ENCODE results near the gene SH3D19. TPM values are rescaled to one million over a fixed set of nuclear protein-coding genes. Genes with fewer than 3 reads are reported as not detected.
"Not testable (repeated sequence)": the region's sequence is repeated elsewhere in the genome, so short reads cannot be mapped to it uniquely, and the experiment has no call there.

The SH3D19 gene
- total and polyA plus RNA-seq, 9 donors: 44.0 to 117 (median 91.4) TPM

GRCh38 chr4:151094290-151094751, 231.1 kb downstream of the SH3D19 start:
- no peaks in the 10 kb centered on the region for H3K36me3 ChIP-seq
- H3K27me3 ChIP-seq: no peaks in the 10 kb centered on the region
- no peaks in the 10 kb centered on the region for H3K9me3 ChIP-seq
- no peak overlapping the region for H3K27ac ChIP-seq
- no peak for DNase-seq
- intact Hi-C loops (cut with DNase I): no loop called here
- no peaks in the 10 kb centered on the region for H3K4me1 ChIP-seq (ENCODE audit: insufficient read depth)
- no peak overlapping the region for H3K4me3 ChIP-seq
- TF ChIP-seq EP300 (IDR thresholded peaks at IDR 0.05): no peak
- no peak for TF ChIP-seq POLR2A (IDR thresholded peaks at IDR 0.05)
- no peak for TF ChIP-seq CTCF (IDR thresholded peaks at IDR 0.05)
- 40 to 74% (median 52%) methylated on average over 2 of the region's 2 CpGs for WGBS, 3 donors

DNA sequence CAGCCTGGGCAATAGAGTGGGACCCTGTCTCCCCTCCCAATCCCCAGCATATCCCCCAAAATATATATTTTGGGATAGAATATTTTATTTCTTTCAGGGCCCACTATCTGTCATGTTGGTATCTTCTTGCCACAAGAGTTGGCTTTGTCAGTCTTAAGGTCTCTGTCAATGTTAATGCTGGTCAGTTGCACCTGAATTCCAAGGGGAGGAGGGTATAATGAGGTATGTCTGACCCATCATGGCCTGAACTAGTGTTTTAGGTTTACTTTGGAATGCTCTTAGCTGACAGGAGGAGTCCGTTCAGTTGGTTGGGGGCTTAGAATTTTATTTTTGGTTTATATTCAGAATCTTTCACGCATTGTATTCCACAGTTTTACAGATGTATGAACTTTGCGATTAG, 232.2 kb downstream of the SH3D19 start:
- H3K27me3 ChIP-seq: no peaks in the 10 kb centered on the region
- H3K4me3 ChIP-seq: no peak overlapping the region
- TF ChIP-seq EP300 (IDR thresholded peaks at IDR 0.05): no peak
- TF ChIP-seq CTCF (IDR thresholded peaks at IDR 0.05): no peak
- TF ChIP-seq POLR2A (IDR thresholded peaks at IDR 0.05): no peak
- H3K9me3 ChIP-seq: no peaks in the 10 kb centered on the region
- 61 to 65% (median 62%) methylated on average over 3 of the region's 3 CpGs for WGBS, 3 donors
- H3K27ac ChIP-seq: no peak overlapping the region
- no peaks in the 10 kb centered on the region for H3K4me1 ChIP-seq (ENCODE audit: insufficient read depth)
- intact Hi-C loops (cut with DNase I): no loop called here
- DNase-seq: no peak
- H3K36me3 ChIP-seq: no peaks in the 10 kb centered on the region

DNA sequence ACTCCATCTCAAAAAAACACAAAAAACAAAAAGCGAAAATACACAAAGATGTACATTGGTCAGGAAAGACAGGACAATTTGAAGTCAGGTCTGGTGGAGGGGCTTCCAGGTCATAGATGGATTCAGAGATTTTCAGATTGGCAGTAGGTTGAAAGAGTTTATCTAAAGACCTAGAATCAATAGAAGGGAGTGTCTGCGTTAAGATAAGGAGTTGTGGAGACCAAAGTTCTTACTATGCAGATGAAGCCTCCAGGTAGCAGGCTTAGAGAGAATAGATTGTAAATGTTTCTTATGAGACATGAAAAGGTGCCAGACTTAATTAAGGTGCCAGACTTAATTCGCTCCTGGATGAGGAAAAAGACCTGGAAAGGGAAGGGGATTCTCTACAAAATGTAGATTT, 232.9 kb downstream of the SH3D19 start:
- 81 to 86% (median 85%) methylated on average over 3 of the region's 3 CpGs for WGBS, 3 donors
- Histone ChIP-seq H3K4me1 (ENCODE audit: insufficient read depth) (no peaks in the 10 kb centered on the region), H3K36me3 (no peaks in the 10 kb centered on the region), H3K9me3 (no peaks in the 10 kb centered on the region), H3K27me3 (no peaks in the 10 kb centered on the region), H3K4me3 (no peak overlapping the region), H3K27ac (no peak overlapping the region)
- no peak for TF ChIP-seq CTCF (IDR thresholded peaks at IDR 0.05)
- intact Hi-C loops (cut with DNase I): no loop called here
- no peak for DNase-seq

DNA sequence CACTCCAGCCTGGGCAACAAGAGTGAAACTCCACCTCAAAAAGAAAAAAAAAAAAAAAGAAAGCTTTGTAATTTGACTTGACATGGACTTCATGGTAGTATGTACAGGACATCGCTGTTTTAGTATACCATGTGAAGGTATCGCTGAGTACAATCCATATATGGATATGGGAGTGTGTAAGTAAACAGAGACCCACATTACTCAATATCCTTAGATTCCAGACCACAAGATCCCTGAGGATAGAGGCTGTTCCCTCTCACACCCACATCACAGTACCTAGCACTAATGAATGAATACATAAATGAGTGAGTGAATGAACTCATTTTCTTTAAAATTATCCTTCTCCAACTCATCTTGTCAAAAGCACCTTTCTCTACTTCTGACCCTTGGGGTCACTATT, 234.4 kb downstream of the SH3D19 start:
- no peak for DNase-seq
- TF ChIP-seq EP300 (IDR thresholded peaks at IDR 0.05): no peak
- no peak for TF ChIP-seq POLR2A (IDR thresholded peaks at IDR 0.05)
- no peak for TF ChIP-seq CTCF (IDR thresholded peaks at IDR 0.05)
- Histone ChIP-seq H3K27me3 (no peaks in the 10 kb centered on the region), H3K9me3 (no peaks in the 10 kb centered on the region), H3K36me3 (no peaks in the 10 kb centered on the region), H3K4me3 (no peak overlapping the region), H3K27ac (no peak overlapping the region), H3K4me1 (ENCODE audit: insufficient read depth) (no peaks in the 10 kb centered on the region)
- WGBS, 3 donors: 95 to 97% (median 95%) methylated on average over 2 of the region's 2 CpGs
- intact Hi-C loops (cut with DNase I): no loop called here

- no peak for TF ChIP-seq EP300 (IDR thresholded peaks at IDR 0.05)
- Histone ChIP-seq H3K27me3 (no peaks in the 10 kb centered on the region), H3K9me3 (no peaks in the 10 kb centered on the region), H3K27ac (no peak overlapping the region), H3K36me3 (no peaks in the 10 kb centered on the region), H3K4me3 (no peak overlapping the region), H3K4me1 (ENCODE audit: insufficient read depth) (no peaks in the 10 kb centered on the region)
- intact Hi-C loops (cut with DNase I): no loop called here
- no peak for DNase-seq
- 79 to 81% (median 80%) methylated on average over 8 of the region's 8 CpGs for WGBS, 3 donors
These were observed 237.9 kb downstream of the SH3D19 start for GRCh38 chr4:151087467-151087866.

GRCh38 chr4:151077978-151078377, 247.4 kb downstream of the SH3D19 start:
- H3K4me3 ChIP-seq; H3K9me3 ChIP-seq; H3K4me1 ChIP-seq (ENCODE audit: insufficient read depth); intact Hi-C loops (cut with DNase I); DNase-seq; H3K36me3 ChIP-seq; H3K27me3 ChIP-seq; H3K27ac ChIP-seq: not testable (repeated sequence)
- 68 to 87% (median 72%) methylated on average over 2 of the region's 2 CpGs for WGBS, 3 donors

All from ovary (tissue), 9 donors.